Heart left ventricle (tissue), 16 donors: ENCODE results near the gene SMOC1. TPM values are rescaled to one million over a fixed set of nuclear protein-coding genes. Genes with fewer than 3 reads are reported as not detected.

ENCODE experiments used
- ATAC-seq, 4 donors: fragments of 200-7000 bp; cut with Tn5 transposase; one replicate each; pipeline ENCODE4 v1.9.1; 2020 to 2022; ENCODE audit warnings: moderate library complexity in 4 of 4, mild to moderate bottlenecking in 3 of 4, moderate number of reproducible peaks in 1 of 4
- DNase-seq, 5 donors: peaks; one replicate each; pipeline ENCODE4 v3.0.0-alpha.2; 2020
- H3K27ac ChIP-seq, 12 donors: fragments of 200-600 bp; sonication (generic) in 4 of 12; one replicate each; pipeline versions ENCODE4 v1.5.0 to v1.8.0; 2016 to 2022; ENCODE audit warnings: mild to moderate bottlenecking in 2 of 12
- H3K27me3 ChIP-seq, 9 donors: fragments of 200-600 bp; sonication (generic) in 2 of 9; one replicate each; pipeline versions ENCODE4 v1.5.1 to v1.8.0; 2016 to 2022; ENCODE audit warnings: mild to moderate bottlenecking in 3 of 9
- H3K36me3 ChIP-seq, 9 donors: fragments of 200-600 bp; sonication (generic) in 2 of 9; one replicate each; pipeline versions ENCODE4 v1.5.0 to v1.8.0; 2018 to 2022; ENCODE audit warnings: mild to moderate bottlenecking in 2 of 9
- H3K4me1 ChIP-seq, 12 donors: fragments of 200-600 bp; sonication (generic) in 4 of 12; one replicate each; pipeline versions ENCODE4 v1.5.0 to v1.8.0; 2016 to 2022; ENCODE audit warnings: mild to moderate bottlenecking in 3 of 12
- H3K4me3 ChIP-seq, 12 donors: fragments of 200-600 bp; sonication (generic) in 4 of 12; one replicate each; pipeline versions ENCODE4 v1.5.0 to v1.8.0; 2017 to 2022; ENCODE audit warnings: mild to moderate bottlenecking in 9 of 12, moderate library complexity in 4 of 12
- H3K9me3 ChIP-seq, 12 donors: fragments of 200-600 bp; sonication (generic) in 4 of 12; one replicate each; pipeline versions ENCODE4 v1.5.0 to v1.8.0; 2016 to 2022; ENCODE audit warnings: mild to moderate bottlenecking in 1 of 12
- CTCF ChIP-seq, 12 donors: fragments of 200-600 bp; sonication (generic) in 4 of 12; IDR thresholded peaks; one replicate each; pipeline versions ENCODE4 v1.5.0 to v1.8.0; 2018 to 2022; ENCODE audit warnings: antibody characterized with exemption in 12 of 12, mild to moderate bottlenecking in 5 of 12
- POLR2A ChIP-seq, 2 donors: fragments of 450-650 bp; IDR thresholded peaks; one replicate each; pipeline ENCODE4 v1.6.1; 2017; ENCODE audit warnings: antibody characterized with exemption in 2 of 2, mild to moderate bottlenecking in 2 of 2, moderate library complexity in 2 of 2
- WGBS, 4 donors: extraction: QIAGEN DNeasy Blood & Tissue Kit in 2 of 4; methylation state at CpG; one replicate each; pipeline versions ENCODE4 v1.1.5 to v1.1.7; 2013 to 2018; 5-methylcytosine and 5-hydroxymethylcytosine counted together
- intact Hi-C, 10 donors: fragments of 100-400 bp; cut with DNase I; formaldehyde crosslinking; loops; one replicate each; pipeline versions ENCODE4 v1.11.1 to v1.14.2; 2022
- polyA plus RNA-seq, 2 donors: library from polyadenylated mRNA; stranded (reverse); fragments of 200-250 nt; gene quantifications; one replicate each; pipeline ENCODE4 v1.2.3, GENCODE V29; 2013
- total RNA-seq, 9 donors: library from RNA; depleted of rRNA in 2 of 9; stranded (reverse); fragments of >200 nt in 2 of 9; fragmentation: NEBNext Ultra II Directional in 3 of 9; extraction: Animal tissue kit (Norgen Biotek cat#: 25700) in 3 of 9; gene quantifications; one replicate each; pipeline versions ENCODE4 v1.1.0 to v1.2.4, GENCODE V29; 2016 to 2023
- donor health status: ischemic (EF 13 %, LVEDD 7.1; RV severe dilation, severe dysfunction).
- donor health status: healthy with polysubstance abuse.
- donor health status: DM: no; HTN: yes; CAD: no.
- donor health status: DM: no; HTN: no; CAD: no.
- donor health status: ischemic (EF 25% LVEDD 6.9; RV normal size, moderate dysfunction).
- donor health status: ischemic (EF 25% LVEDD 5.7; RV mildly dilated, moderate dysfunction).
- donor health status: healthy.
- donor health status: DM: yes; HTN: yes; CAD: no.
- donor health status: ischemic (EF 35%, LVEDD 5.7; RV mildly dilated, moderate dysfunction).
- donor health status: nonischemic (EF 11% LVEDD 7.7; RV severe dilation, severe dysfunction).
- donor health status: DM: yes; HTN: yes; CAD: no.
- donor health status: PGD.
- donor health status: ischemic (EF 29% LVEDD 5.4; RV normal size, mild dysfunction).
- donor health status: nonischemic (EF 23%, LVEDD 6.1; RV moderate dilation, normal function).

The SMOC1 gene
- total and polyA plus RNA-seq, 11 donors, result 0.57 to 2.8 (median 0.85) TPM; not detected in 2

GRCh38 chr14:69860221-69860620 lies 19.0 kb upstream of the SMOC1 start:
- Histone ChIP-seq H3K9me3 (peaks cover 0 to 13% (median 2%) of the 10 kb centered on the region in 12 donors), H3K27me3 (peaks cover 0 to 29% (median 0%) of the 10 kb centered on the region in 9 donors), H3K27ac (no peak overlapping the region), H3K4me1 (no peaks in the 10 kb centered on the region), H3K4me3 (no peak overlapping the region), H3K36me3 (no peaks in the 10 kb centered on the region)
- TF ChIP-seq CTCF (IDR thresholded peaks at IDR 0.05), result no peak
- no peak for TF ChIP-seq POLR2A (IDR thresholded peaks at IDR 0.05)
- DNase-seq (no peak), ATAC-seq (no peak)
- WGBS, 4 donors, result 34 to 45% (median 41%) methylated on average over 12 of the region's 12 CpGs
- intact Hi-C loops, result no loop called here

GRCh38 chr14:69861025-69861569 lies 18.1 kb upstream of the SMOC1 start:
- Histone ChIP-seq H3K27ac (no peak overlapping the region), H3K4me1 (no peaks in the 10 kb centered on the region), H3K36me3 (no peaks in the 10 kb centered on the region), H3K4me3 (no peak overlapping the region), H3K9me3 (peaks cover 0 to 16% (median 4%) of the 10 kb centered on the region in 12 donors), H3K27me3 (peaks cover 0 to 24% (median 0%) of the 10 kb centered on the region in 9 donors)
- ATAC-seq, result no peak
- 80 to 92% (median 83%) methylated on average over 3 of the region's 3 CpGs for WGBS, 4 donors
- intact Hi-C loops, result no loop called here
- TF ChIP-seq CTCF (IDR thresholded peaks at IDR 0.05) (no peak), POLR2A (IDR thresholded peaks at IDR 0.05) (no peak)
- DNase-seq, result no peak

GRCh38 chr14:69863083-69863482 lies 16.1 kb upstream of the SMOC1 start:
- Histone ChIP-seq H3K9me3 (peaks cover 0 to 16% (median 4%) of the 10 kb centered on the region in 12 donors), H3K27me3 (peaks cover 0 to 22% (median 0%) of the 10 kb centered on the region in 9 donors), H3K36me3 (no peaks in the 10 kb centered on the region), H3K4me1 (no peaks in the 10 kb centered on the region), H3K27ac (no peak overlapping the region), H3K4me3 (no peak overlapping the region)
- WGBS, 4 donors, result 82 to 89% (median 84%) methylated on average over 3 to 4 of the region's 4 CpGs
- DNase-seq (no peak), ATAC-seq (no peak)
- TF ChIP-seq POLR2A (IDR thresholded peaks at IDR 0.05), result no peak
- intact Hi-C loops, result no loop called here

GRCh38 chr14:69865701-69866365 lies 13.4 kb upstream of the SMOC1 start:
- no peak overlapping the region for H3K27ac ChIP-seq
- DNase-seq (no peak), ATAC-seq (no peak)
- H3K4me1 ChIP-seq, result no peaks in the 10 kb centered on the region
- WGBS, 4 donors, result 74 to 81% (median 78%) methylated on average over 7 to 8 of the region's 8 CpGs
- peaks cover 0 to 22% (median 4%) of the 10 kb centered on the region in 12 donors for H3K9me3 ChIP-seq
- intact Hi-C loops, result no loop called here
- H3K4me3 ChIP-seq, result no peak overlapping the region
- TF ChIP-seq POLR2A (IDR thresholded peaks at IDR 0.05) (no peak), CTCF (IDR thresholded peaks at IDR 0.05) (no peak)
- H3K27me3 ChIP-seq, result peaks cover 0 to 15% (median 0%) of the 10 kb centered on the region in 9 donors
- no peaks in the 10 kb centered on the region for H3K36me3 ChIP-seq
